Erythroblast (primary cell): ENCODE data around the gene SPAG17.

Source experiments
- GATA1 ChIP-seq: IDR thresholded peaks from 2 replicates; pipeline ENCODE4 v1.6.1; 2011; ENCODE audit warnings: low read depth, mild to moderate bottlenecking, control low read depth, low read length, moderate library complexity
- POLR2A ChIP-seq: IDR thresholded peaks from 2 replicates; pipeline ENCODE4 v1.6.1; 2011; ENCODE audit warnings: mild to moderate bottlenecking, low read length

GRCh38 chr1:118122234-118123004 lies 62.6 kb downstream of the SPAG17 start:
- no peak for TF ChIP-seq POLR2A
- no peak for TF ChIP-seq GATA1
